Measurements from ENCODE around the gene PEX5L.

DNA sequence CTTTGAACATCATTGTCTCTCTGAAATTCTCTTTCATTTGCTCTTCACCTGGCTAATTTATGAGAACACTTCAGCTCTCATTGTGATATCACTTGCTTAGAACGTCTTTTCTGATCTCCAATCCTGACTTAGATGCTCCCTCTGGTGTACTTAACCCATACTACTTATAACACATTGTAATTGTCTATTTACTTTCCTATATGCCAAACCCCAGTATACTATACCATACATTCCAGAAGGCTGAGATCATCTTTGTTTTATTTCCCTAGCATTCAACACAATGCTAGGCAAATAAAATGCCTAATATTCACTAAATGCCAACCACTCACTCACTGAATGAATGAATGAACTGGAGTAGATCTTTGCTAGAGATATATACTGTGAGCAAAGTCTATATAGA lies 27.0 kb upstream of the PEX5L start:
- no peak for TF ChIP-seq POLR2A (IDR thresholded peaks at IDR 0.05)
- TF ChIP-seq, protein P1, sequence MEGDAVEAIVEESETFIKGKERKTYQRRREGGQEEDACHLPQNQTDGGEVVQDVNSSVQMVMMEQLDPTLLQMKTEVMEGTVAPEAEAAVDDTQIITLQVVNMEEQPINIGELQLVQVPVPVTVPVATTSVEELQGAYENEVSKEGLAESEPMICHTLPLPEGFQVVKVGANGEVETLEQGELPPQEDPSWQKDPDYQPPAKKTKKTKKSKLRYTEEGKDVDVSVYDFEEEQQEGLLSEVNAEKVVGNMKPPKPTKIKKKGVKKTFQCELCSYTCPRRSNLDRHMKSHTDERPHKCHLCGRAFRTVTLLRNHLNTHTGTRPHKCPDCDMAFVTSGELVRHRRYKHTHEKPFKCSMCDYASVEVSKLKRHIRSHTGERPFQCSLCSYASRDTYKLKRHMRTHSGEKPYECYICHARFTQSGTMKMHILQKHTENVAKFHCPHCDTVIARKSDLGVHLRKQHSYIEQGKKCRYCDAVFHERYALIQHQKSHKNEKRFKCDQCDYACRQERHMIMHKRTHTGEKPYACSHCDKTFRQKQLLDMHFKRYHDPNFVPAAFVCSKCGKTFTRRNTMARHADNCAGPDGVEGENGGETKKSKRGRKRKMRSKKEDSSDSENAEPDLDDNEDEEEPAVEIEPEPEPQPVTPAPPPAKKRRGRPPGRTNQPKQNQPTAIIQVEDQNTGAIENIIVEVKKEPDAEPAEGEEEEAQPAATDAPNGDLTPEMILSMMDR (IDR thresholded peaks at IDR 0.05) = no peak

Data from esophagus squamous epithelium (tissue), 4 donors.